Neural progenitor cell (in vitro differentiated cells): ENCODE data around the gene FST. TPM values are rescaled to one million over a fixed set of nuclear protein-coding genes. Genes with fewer than 3 reads are reported as not detected.

ENCODE experiments used
- DNase-seq: peaks from one replicate; pipeline ENCODE4 v3.0.0-alpha.2; 2016; ENCODE audit warnings: low spot score
- H2AFZ ChIP-seq: fragments of 200-600 bp; sonication (generic); replicated peaks from 2 replicates; pipeline ENCODE4 v1.6.1; 2016; ENCODE audit warnings: antibody characterized with exemption
- H3F3A ChIP-seq: fragments of 200-600 bp; sonication (generic); 2 replicates; pipeline ENCODE4 v1.6.1; 2016; ENCODE audit warnings: antibody characterized with exemption, low read depth
- H3K27ac ChIP-seq: fragments of 200-600 bp; sonication (generic); 2 replicates; pipeline ENCODE4 v1.5.1; 2016; ENCODE audit warnings: mild to moderate bottlenecking
- H3K27me3 ChIP-seq: fragments of 200-600 bp; sonication (generic); 2 replicates; pipeline ENCODE4 v1.6.1; 2016; ENCODE audit warnings: mild to moderate bottlenecking, moderate library complexity
- H3K36me3 ChIP-seq: fragments of 200-600 bp; sonication (generic); 2 replicates; pipeline ENCODE4 v1.5.1; 2016
- H3K4me1 ChIP-seq: fragments of 200-600 bp; sonication (generic); 2 replicates; pipeline ENCODE4 v1.6.1; 2016; ENCODE audit warnings: mixed run types
- H3K4me2 ChIP-seq: fragments of 200-600 bp; sonication (generic); 2 replicates; pipeline ENCODE4 v1.6.1; 2016
- H3K4me3 ChIP-seq: fragments of 200-600 bp; sonication (generic); 2 replicates; pipeline ENCODE4 v1.5.1; 2016
- H3K79me2 ChIP-seq: fragments of 200-600 bp; sonication (generic); 2 replicates; pipeline ENCODE4 v1.6.1; 2016; ENCODE audit warnings: low read depth
- H3K9ac ChIP-seq: fragments of 200-600 bp; sonication (generic); 2 replicates; pipeline ENCODE4 v1.6.1; 2016
- H3K9me3 ChIP-seq: fragments of 200-600 bp; sonication (generic); 2 replicates; pipeline ENCODE4 v1.5.1; 2016; ENCODE audit warnings: low read depth
- H4K20me1 ChIP-seq: fragments of 200-600 bp; sonication (generic); 2 replicates; pipeline ENCODE4 v1.6.1; 2016; ENCODE audit warnings: low read depth
- H3K27ac Mint-ChIP-seq: 3 replicates; pipeline ENCODE4 v1.8.0; 2021; ENCODE audit warnings: mixed read lengths
- H3K27me3 Mint-ChIP-seq: 2 replicates; pipeline ENCODE4 v1.8.0; 2022; ENCODE audit warnings: low read depth, mild to moderate bottlenecking, inconsistent platforms, moderate library complexity, mixed read lengths; ENCODE audit not compliant: insufficient read depth
- H3K36me3 Mint-ChIP-seq: 3 replicates; pipeline ENCODE4 v1.8.0; 2021; ENCODE audit warnings: mixed read lengths
- H3K4me1 Mint-ChIP-seq: 3 replicates; pipeline ENCODE4 v1.8.0; 2021; ENCODE audit warnings: mixed read lengths
- H3K4me3 Mint-ChIP-seq: 3 replicates; pipeline ENCODE4 v1.8.0; 2021; ENCODE audit warnings: mild to moderate bottlenecking, moderate library complexity, mixed read lengths
- H3K9me3 Mint-ChIP-seq: 3 replicates; pipeline ENCODE4 v1.8.0; 2020; ENCODE audit warnings: mixed read lengths
- EZH2 ChIP-seq: fragments of 200-600 bp; sonication (generic); IDR thresholded peaks from 2 replicates; pipeline ENCODE4 v1.6.1; 2017; ENCODE audit warnings: antibody characterized with exemption, mild to moderate bottlenecking, moderate library complexity
- EZH2phosphoT487 ChIP-seq: fragments of 200-600 bp; sonication (generic); IDR thresholded peaks from 2 replicates; pipeline ENCODE4 v1.6.1; 2017; ENCODE audit warnings: antibody characterized with exemption
- total RNA-seq: library from RNA; depleted of rRNA; stranded (reverse); fragments of >200 nt; gene quantifications from 2 replicates; pipeline ENCODE4 v1.2.3, GENCODE V29; 2015; ENCODE audit warnings: low replicate concordance
- TF ChIP-seq, protein P1 (sequence below): fragments of 200-600 bp; sonication (generic); IDR thresholded peaks from 2 replicates; pipeline ENCODE4 v1.5.1; 2017; ENCODE audit warnings: antibody characterized with exemption, mild to moderate bottlenecking

The FST gene
- total RNA-seq, 1 donor from 2014 or later: 79.4 TPM

DNA sequence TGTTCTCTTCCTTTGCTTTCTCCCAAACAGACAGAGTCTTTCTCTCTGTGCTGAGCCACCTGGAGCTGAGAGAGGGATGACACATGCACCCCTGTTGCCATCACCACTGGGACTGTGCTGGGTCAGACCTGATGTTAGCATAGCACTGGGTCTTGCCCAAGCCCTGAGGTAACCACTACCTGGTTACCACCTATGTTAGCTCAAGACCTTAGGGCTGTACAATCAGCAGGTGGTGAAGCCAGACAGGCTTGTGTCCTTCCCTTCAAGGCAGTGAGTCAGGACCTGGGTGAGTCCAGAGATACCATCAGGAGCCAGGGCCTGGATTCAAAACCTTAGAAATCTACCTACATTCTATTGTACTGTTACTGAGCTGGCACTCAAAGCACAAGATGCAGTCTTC, 32.1 kb downstream of the FST start:
- TF ChIP-seq EZH2phosphoT487: no peak
- TF ChIP-seq EZH2: no peak
- TF ChIP-seq, protein P1, sequence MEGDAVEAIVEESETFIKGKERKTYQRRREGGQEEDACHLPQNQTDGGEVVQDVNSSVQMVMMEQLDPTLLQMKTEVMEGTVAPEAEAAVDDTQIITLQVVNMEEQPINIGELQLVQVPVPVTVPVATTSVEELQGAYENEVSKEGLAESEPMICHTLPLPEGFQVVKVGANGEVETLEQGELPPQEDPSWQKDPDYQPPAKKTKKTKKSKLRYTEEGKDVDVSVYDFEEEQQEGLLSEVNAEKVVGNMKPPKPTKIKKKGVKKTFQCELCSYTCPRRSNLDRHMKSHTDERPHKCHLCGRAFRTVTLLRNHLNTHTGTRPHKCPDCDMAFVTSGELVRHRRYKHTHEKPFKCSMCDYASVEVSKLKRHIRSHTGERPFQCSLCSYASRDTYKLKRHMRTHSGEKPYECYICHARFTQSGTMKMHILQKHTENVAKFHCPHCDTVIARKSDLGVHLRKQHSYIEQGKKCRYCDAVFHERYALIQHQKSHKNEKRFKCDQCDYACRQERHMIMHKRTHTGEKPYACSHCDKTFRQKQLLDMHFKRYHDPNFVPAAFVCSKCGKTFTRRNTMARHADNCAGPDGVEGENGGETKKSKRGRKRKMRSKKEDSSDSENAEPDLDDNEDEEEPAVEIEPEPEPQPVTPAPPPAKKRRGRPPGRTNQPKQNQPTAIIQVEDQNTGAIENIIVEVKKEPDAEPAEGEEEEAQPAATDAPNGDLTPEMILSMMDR: no peak
- Histone ChIP-seq H2AFZ (no peak overlapping the region), H3K9me3 (no peaks in the 10 kb centered on the region), H3K27me3 (no peaks in the 10 kb centered on the region), H3K36me3 (no peaks in the 10 kb centered on the region), H3K27ac (no peak overlapping the region), H3F3A (no peaks in the 10 kb centered on the region), H3K9ac (no peak overlapping the region), H3K4me1 (no peaks in the 10 kb centered on the region), H3K4me3 (no peak overlapping the region), H3K4me2 (no peak overlapping the region), H4K20me1 (no peaks in the 10 kb centered on the region), H3K79me2 (no peaks in the 10 kb centered on the region)
- peaks cover 6% of the 10 kb centered on the region for H3K27me3 Mint-ChIP-seq
- peaks cover 3% of the 10 kb centered on the region for H3K36me3 Mint-ChIP-seq
- H3K9me3 Mint-ChIP-seq: peaks cover 36% of the 10 kb centered on the region
- H3K4me1 Mint-ChIP-seq: no peaks in the 10 kb centered on the region
- H3K27ac Mint-ChIP-seq: no peak overlapping the region
- no peak overlapping the region for H3K4me3 Mint-ChIP-seq
- DNase-seq: no peak

DNA sequence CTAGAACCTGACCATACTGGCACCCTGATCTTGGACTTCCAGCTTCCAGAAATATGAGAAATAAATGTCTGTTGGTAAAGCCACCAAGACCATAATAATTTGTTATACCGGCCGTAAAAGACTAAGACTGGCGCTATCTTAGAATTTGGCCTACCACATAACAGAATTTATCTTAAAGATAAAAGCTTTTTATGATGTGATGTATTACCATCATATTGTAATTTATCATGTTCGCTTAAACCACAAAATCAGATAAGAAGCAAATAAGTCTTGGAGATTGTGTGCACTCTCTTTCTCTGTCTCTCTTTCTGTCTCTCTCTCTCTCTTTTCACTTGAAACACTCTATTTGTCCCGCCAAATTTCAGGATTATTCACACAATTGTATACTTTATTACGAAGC, 35.6 kb downstream of the FST start:
- DNase-seq: no peak
- peaks cover 25% of the 10 kb centered on the region for H3K9me3 Mint-ChIP-seq
- H3K36me3 Mint-ChIP-seq: no peaks in the 10 kb centered on the region
- peaks cover 13% of the 10 kb centered on the region for H3K4me1 Mint-ChIP-seq
- Histone ChIP-seq H3K79me2 (no peaks in the 10 kb centered on the region), H3F3A (no peaks in the 10 kb centered on the region), H3K4me2 (no peak overlapping the region), H3K27me3 (no peaks in the 10 kb centered on the region), H3K4me1 (peaks cover 4% of the 10 kb centered on the region), H3K27ac (no peak overlapping the region), H3K9me3 (peaks cover 7% of the 10 kb centered on the region), H4K20me1 (no peaks in the 10 kb centered on the region), H3K9ac (no peak overlapping the region), H3K4me3 (no peak overlapping the region), H3K36me3 (no peaks in the 10 kb centered on the region), H2AFZ (no peak overlapping the region)
- TF ChIP-seq EZH2: no peak
- TF ChIP-seq, protein P1: no peak
- TF ChIP-seq EZH2phosphoT487: no peak
- no peak overlapping the region for H3K27ac Mint-ChIP-seq
- H3K4me3 Mint-ChIP-seq: no peak overlapping the region
- H3K27me3 Mint-ChIP-seq: peaks cover 9% of the 10 kb centered on the region

DNA sequence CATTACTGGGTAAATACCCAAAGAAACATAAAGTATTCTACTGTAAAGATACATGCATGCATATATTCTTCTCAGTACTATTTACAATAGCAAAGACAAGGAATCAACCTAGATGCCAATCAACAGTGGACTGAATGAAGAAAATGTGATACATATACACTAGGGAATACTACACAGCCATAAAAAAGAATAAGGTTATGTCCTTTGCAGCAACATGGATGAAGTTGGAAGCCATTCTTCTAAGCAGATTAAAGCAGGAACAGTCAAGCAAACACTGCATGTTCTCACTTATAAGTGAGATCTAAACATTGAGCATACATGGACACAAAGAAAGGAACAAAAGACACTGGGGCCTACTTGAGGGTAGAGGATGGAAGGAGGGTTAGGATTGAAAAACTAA, 40.4 kb downstream of the FST start:
- Histone ChIP-seq H3K79me2 (no peaks in the 10 kb centered on the region), H3K4me1 (peaks cover 4% of the 10 kb centered on the region), H3K4me3 (no peak overlapping the region), H3F3A (no peaks in the 10 kb centered on the region), H3K36me3 (peaks cover 6% of the 10 kb centered on the region), H3K27ac (no peak overlapping the region), H4K20me1 (no peaks in the 10 kb centered on the region), H3K9me3 (peaks cover 15% of the 10 kb centered on the region), H3K27me3 (no peaks in the 10 kb centered on the region), H2AFZ (no peak overlapping the region), H3K9ac (no peak overlapping the region), H3K4me2 (no peak overlapping the region)
- H3K9me3 Mint-ChIP-seq: peaks cover 27% of the 10 kb centered on the region
- no peak overlapping the region for H3K4me3 Mint-ChIP-seq
- peaks cover 13% of the 10 kb centered on the region for H3K4me1 Mint-ChIP-seq
- no peak overlapping the region for H3K27ac Mint-ChIP-seq
- no peak for DNase-seq
- H3K27me3 Mint-ChIP-seq: peaks cover 3% of the 10 kb centered on the region
- TF ChIP-seq EZH2phosphoT487: no peak
- TF ChIP-seq, protein P1: no peak
- TF ChIP-seq EZH2: no peak
- H3K36me3 Mint-ChIP-seq: no peaks in the 10 kb centered on the region

Other genes starting within 250 kb of the FST start
- 133 and 183 TPM in 2 replicates for gene NDUFS4, start 80.0 kb downstream of the FST start, total RNA-seq